ENCODE measurements around the gene RBMS3. TPM values are rescaled to one million over a fixed set of nuclear protein-coding genes. Genes with fewer than 3 reads are reported as not detected.

The RBMS3 gene
- total RNA-seq, 1 experiment from 2014 or later = 5.9 TPM

- H3K36me3 ChIP-seq (ENCODE audit: insufficient read depth, low read length, poor library complexity, severe bottlenecking) = no peaks in the 10 kb centered on the region
- intact Hi-C loops (cut with micrococcal nuclease; ENCODE audit: unreplicated experiment) = no loop called here
- DNase-seq (ENCODE audit: low spot score) = no peak
- H3K9me3 ChIP-seq (ENCODE audit: low read depth, low read length, poor library complexity, severe bottlenecking) = no peaks in the 10 kb centered on the region
- H3K4me3 ChIP-seq (ENCODE audit: low read depth, low read length, poor library complexity, severe bottlenecking) = no peak overlapping the region
- BruUV-seq (replicated peaks) = no TSS peak
- H3K27me3 ChIP-seq (replicated peaks; ENCODE audit: insufficient read depth, low read depth, low read length, poor library complexity) = no peaks in the 10 kb centered on the region
- TF ChIP-seq EZH2 (IDR thresholded peaks at IDR 0.05; ENCODE audit: borderline replicate concordance, low read depth, low read length, poor library complexity, severe bottlenecking) = no peak
- TF ChIP-seq, protein P1, sequence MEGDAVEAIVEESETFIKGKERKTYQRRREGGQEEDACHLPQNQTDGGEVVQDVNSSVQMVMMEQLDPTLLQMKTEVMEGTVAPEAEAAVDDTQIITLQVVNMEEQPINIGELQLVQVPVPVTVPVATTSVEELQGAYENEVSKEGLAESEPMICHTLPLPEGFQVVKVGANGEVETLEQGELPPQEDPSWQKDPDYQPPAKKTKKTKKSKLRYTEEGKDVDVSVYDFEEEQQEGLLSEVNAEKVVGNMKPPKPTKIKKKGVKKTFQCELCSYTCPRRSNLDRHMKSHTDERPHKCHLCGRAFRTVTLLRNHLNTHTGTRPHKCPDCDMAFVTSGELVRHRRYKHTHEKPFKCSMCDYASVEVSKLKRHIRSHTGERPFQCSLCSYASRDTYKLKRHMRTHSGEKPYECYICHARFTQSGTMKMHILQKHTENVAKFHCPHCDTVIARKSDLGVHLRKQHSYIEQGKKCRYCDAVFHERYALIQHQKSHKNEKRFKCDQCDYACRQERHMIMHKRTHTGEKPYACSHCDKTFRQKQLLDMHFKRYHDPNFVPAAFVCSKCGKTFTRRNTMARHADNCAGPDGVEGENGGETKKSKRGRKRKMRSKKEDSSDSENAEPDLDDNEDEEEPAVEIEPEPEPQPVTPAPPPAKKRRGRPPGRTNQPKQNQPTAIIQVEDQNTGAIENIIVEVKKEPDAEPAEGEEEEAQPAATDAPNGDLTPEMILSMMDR (conservative IDR thresholded peaks at IDR 0.05; ENCODE audit: low read depth, low read length) = no peak
- POLR2A ChIA-PET (ENCODE audit: low non-redundant PET) = no interaction called here
- peaks cover 13% of the 10 kb centered on the region for H3K4me1 ChIP-seq (ENCODE audit: insufficient read depth, low read length, poor library complexity, severe bottlenecking)
- CTCF ChIA-PET = no interaction called here
- H3K27ac ChIP-seq (ENCODE audit: low read depth, low read length, poor library complexity, severe bottlenecking) = no peak overlapping the region
Observed at GRCh38 chr3:29314727-29315088, 33.8 kb downstream of the RBMS3 start.

GRCh38 chr3:29317659-29318173, 36.8 kb downstream of the RBMS3 start:
- Histone ChIP-seq H3K27me3 (replicated peaks; ENCODE audit: insufficient read depth, low read depth, low read length, poor library complexity) (no peaks in the 10 kb centered on the region), H3K4me3 (ENCODE audit: low read depth, low read length, poor library complexity, severe bottlenecking) (no peak overlapping the region), H3K4me1 (ENCODE audit: insufficient read depth, low read length, poor library complexity, severe bottlenecking) (peaks cover 13% of the 10 kb centered on the region), H3K9me3 (ENCODE audit: low read depth, low read length, poor library complexity, severe bottlenecking) (no peaks in the 10 kb centered on the region), H3K27ac (ENCODE audit: low read depth, low read length, poor library complexity, severe bottlenecking) (no peak overlapping the region), H3K36me3 (ENCODE audit: insufficient read depth, low read length, poor library complexity, severe bottlenecking) (no peaks in the 10 kb centered on the region)
- ChIA-PET POLR2A (ENCODE audit: low non-redundant PET) (interaction anchor here (0.7 kb wide), 1 partner anchor 164 kb away, joined by 3 read pairs; no protein-coding TSS in a partner anchor), CTCF (no interaction called here)
- intact Hi-C loops (cut with micrococcal nuclease; ENCODE audit: unreplicated experiment) = no loop called here
- TF ChIP-seq, protein P1 (conservative IDR thresholded peaks at IDR 0.05; ENCODE audit: low read depth, low read length) = no peak
- no peak for TF ChIP-seq EZH2 (IDR thresholded peaks at IDR 0.05; ENCODE audit: borderline replicate concordance, low read depth, low read length, poor library complexity, severe bottlenecking)
- no TSS peak for BruUV-seq (replicated peaks)
- no peak for DNase-seq (ENCODE audit: low spot score)

DNA sequence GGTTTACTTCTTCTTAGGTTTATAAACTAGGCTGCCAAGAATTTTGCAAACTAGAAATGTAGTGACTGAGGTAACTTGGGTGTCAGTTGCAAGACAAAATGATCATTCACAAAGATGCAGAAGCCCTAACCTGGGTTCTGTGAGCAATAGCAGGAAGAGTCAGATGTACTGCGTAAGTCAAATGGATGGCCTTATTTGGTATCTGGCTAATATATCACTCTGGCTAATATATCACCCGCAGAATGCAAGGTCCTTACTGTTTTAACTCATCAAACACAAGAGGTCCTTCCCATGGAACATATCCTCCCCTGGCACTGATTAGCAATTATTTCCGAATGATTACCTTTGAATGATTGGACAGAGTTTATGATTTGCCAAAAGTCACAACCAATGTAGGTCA, 37.4 kb downstream of the RBMS3 start:
- Histone ChIP-seq H3K27me3 (replicated peaks; ENCODE audit: insufficient read depth, low read depth, low read length, poor library complexity) (no peaks in the 10 kb centered on the region), H3K27ac (ENCODE audit: low read depth, low read length, poor library complexity, severe bottlenecking) (no peak overlapping the region), H3K4me1 (ENCODE audit: insufficient read depth, low read length, poor library complexity, severe bottlenecking) (peaks cover 13% of the 10 kb centered on the region), H3K9me3 (ENCODE audit: low read depth, low read length, poor library complexity, severe bottlenecking) (no peaks in the 10 kb centered on the region), H3K36me3 (ENCODE audit: insufficient read depth, low read length, poor library complexity, severe bottlenecking) (no peaks in the 10 kb centered on the region), H3K4me3 (ENCODE audit: low read depth, low read length, poor library complexity, severe bottlenecking) (no peak overlapping the region)
- DNase-seq (ENCODE audit: low spot score) = no peak
- CTCF ChIA-PET = no interaction called here
- intact Hi-C loops (cut with micrococcal nuclease; ENCODE audit: unreplicated experiment) = no loop called here
- TF ChIP-seq EZH2 (IDR thresholded peaks at IDR 0.05; ENCODE audit: borderline replicate concordance, low read depth, low read length, poor library complexity, severe bottlenecking) = no peak
- TF ChIP-seq, protein P1 (conservative IDR thresholded peaks at IDR 0.05; ENCODE audit: low read depth, low read length) = no peak
- no TSS peak for BruUV-seq (replicated peaks)
- POLR2A ChIA-PET (ENCODE audit: low non-redundant PET) = no interaction called here

All from A673 (cell line).